K562 (cell line): ENCODE data around the gene NUP205. TPM values are rescaled to one million over a fixed set of nuclear protein-coding genes. Genes with fewer than 3 reads are reported as not detected.

ENCODE experiments used
- ATAC-seq: fragments of 200-7000 bp; cut with Tn5 transposase; 3 replicates; pipeline ENCODE4 v1.9.1; 2020; ENCODE audit warnings: moderate library complexity
- BruUV-seq: library from RNA; stranded (reverse); fragments of 400-500 nt; replicated peaks from 2 replicates; lab custom pipeline; 2021; lab: Mats Ljungman, UMichigan
- CTCF ChIA-PET: fragments of 300-600 bp; formaldehyde crosslinking; extraction: SDS; loops from one replicate; lab custom pipeline; 2021; ENCODE audit warnings: low intra/inter-chr PET ratio; lab: Yijun Ruan, JAX
- POLR2A ChIA-PET: fragments of 300-600, 350-650 bp; sonication (Branson Sonifier 250); formaldehyde crosslinking; extraction: SDS; loops from one replicate; lab custom pipeline; 2021; ENCODE audit warnings: antibody characterized with exemption, inconsistent platforms; lab: Yijun Ruan, JAX
- DNase-seq, 4 experiments: peaks; one replicate each; pipeline versions ENCODE4 v3.0.0 to v3.0.0-alpha.2; 2011 to 2018; ENCODE audit warnings: low spot score in 3 of 4, mixed read lengths in 3 of 4; ENCODE audit errors: extremely low read depth in 1 of 4
- FAIRE-seq: peaks from 2 replicates; lab custom pipeline; 2011; peaks lifted over from hg19 to GRCh38; lab: Jason Lieb, UNC
- H2AFZ ChIP-seq: 2 replicates; pipeline ENCODE4 v1.6.0; 2011; ENCODE audit warnings: low read depth, low read length, control low read depth, inconsistent platforms
- H3K27ac ChIP-seq: fragments of 200-600 bp; 3 replicates; pipeline ENCODE4 v1.8.0; 2011; ENCODE audit warnings: low read depth, mild to moderate bottlenecking, control low read depth, inconsistent platforms, low read length, moderate library complexity, mixed read lengths; ENCODE audit errors: extremely low read depth
- H3K27me3 ChIP-seq, 2 experiments: fragments of 300-600 bp in 1 of 2; 2 replicates in 1 of 2; 3 replicates in 1 of 2; pipeline versions ENCODE4 v1.6.0 to v1.8.0; 2011; ENCODE audit warnings: inconsistent platforms in 2 of 2, low read length in 2 of 2, mild to moderate bottlenecking in 1 of 2, mixed read lengths in 1 of 2, moderate library complexity in 1 of 2; ENCODE audit not compliant: control insufficient read depth in 2 of 2, insufficient read depth in 2 of 2
- H3K36me3 ChIP-seq: fragments of 300-600 bp; 3 replicates; pipeline ENCODE4 v1.8.0; 2011; ENCODE audit warnings: mild to moderate bottlenecking, low read length, inconsistent platforms; ENCODE audit not compliant: control insufficient read depth, insufficient read depth
- H3K4me1 ChIP-seq, 2 experiments: fragments of 200-600 bp in 1 of 2; replicated peaks in 1 of 2; 2 replicates in 1 of 2; 3 replicates in 1 of 2; pipeline versions ENCODE4 v1.5.1 to v1.8.0; 2011; ENCODE audit warnings: inconsistent platforms in 2 of 2, low read length in 2 of 2, mild to moderate bottlenecking in 1 of 2, mixed read lengths in 1 of 2, moderate library complexity in 1 of 2; ENCODE audit not compliant: control insufficient read depth in 2 of 2, insufficient read depth in 2 of 2
- H3K4me2 ChIP-seq: 2 replicates; pipeline ENCODE4 v1.6.1; 2011; ENCODE audit warnings: low read length, control low read depth, inconsistent platforms, mixed read lengths; ENCODE audit not compliant: insufficient read depth
- H3K4me3 ChIP-seq: fragments of 200-600 bp; sonication (generic), shearing (Covaris generic); 2 replicates; pipeline ENCODE4 v1.5.1; 2016; ENCODE audit warnings: control low read depth, inconsistent platforms
- H3K79me2 ChIP-seq: fragments of 200-600 bp; 3 replicates; pipeline ENCODE4 v1.8.0; 2011; ENCODE audit warnings: low read length, inconsistent platforms; ENCODE audit not compliant: control insufficient read depth, insufficient read depth
- H3K9ac ChIP-seq, 2 experiments: 2 replicates each; pipeline versions ENCODE4 v1.6.0 to v1.6.1; 2011; ENCODE audit warnings: low read depth in 2 of 2, low read length in 2 of 2, control low read depth in 1 of 2, inconsistent platforms in 1 of 2, mild to moderate bottlenecking in 1 of 2, mixed read lengths in 1 of 2; ENCODE audit not compliant: insufficient read depth in 1 of 2
- H3K9me1 ChIP-seq: one replicate; pipeline ENCODE4 v1.6.0; 2011; ENCODE audit warnings: inconsistent platforms, mild to moderate bottlenecking, low read length, moderate library complexity; ENCODE audit not compliant: control insufficient read depth, insufficient read depth
- H3K9me3 ChIP-seq: replicated peaks from 2 replicates; pipeline ENCODE4 v1.5.1; 2011; ENCODE audit warnings: low read depth, low read length, inconsistent platforms; ENCODE audit not compliant: control insufficient read depth, insufficient read depth
- H4K20me1 ChIP-seq: replicated peaks from 2 replicates; pipeline ENCODE4 v1.6.1; 2011; ENCODE audit warnings: low read length, inconsistent platforms, mixed read lengths; ENCODE audit not compliant: control insufficient read depth, insufficient read depth
- BCOR ChIP-seq: fragments of 450-650 bp; IDR thresholded peaks from 2 replicates; pipeline ENCODE4 v1.6.1; 2016
- BMI1 ChIP-seq: fragments of 150-350 bp; IDR thresholded peaks from 2 replicates; pipeline ENCODE4 v1.6.1; 2014; ENCODE audit warnings: low read length
- BRD4 ChIP-seq: fragments of 200-600 bp; sonication (generic); IDR thresholded peaks from 2 replicates; pipeline ENCODE4 v1.6.1; 2017; ENCODE audit warnings: inconsistent platforms
- FOXJ2 ChIP-seq: fragments of 200-800 bp; sonication (Bioruptor generic); IDR thresholded peaks from 2 replicates; pipeline ENCODE4 v1.6.1; 2016; ENCODE audit warnings: missing genetic modification characterization, missing compliant biosample characterization
- GABPB2 ChIP-seq: fragments of 250-450 bp; sonication (Bioruptor Pico); conservative IDR thresholded peaks from 2 replicates; pipeline ENCODE4 v1.5.1; 2021; ENCODE audit warnings: mild to moderate bottlenecking
- SLC30A9 ChIP-seq: fragments of 250-450 bp; sonication (Bioruptor Pico); IDR thresholded peaks from 2 replicates; pipeline ENCODE4 v1.8.0; 2022; ENCODE audit warnings: mild to moderate bottlenecking, moderate library complexity
- STAT5A ChIP-seq: IDR thresholded peaks from 2 replicates; pipeline ENCODE4 v1.6.1; 2012; ENCODE audit warnings: low read length, inconsistent platforms, borderline replicate concordance
- TRIM24 ChIP-seq, 2 experiments: fragments of 450-650 bp; IDR thresholded peaks; 2 replicates each; pipeline ENCODE4 v1.6.1; 2016
- YBX1 ChIP-seq: fragments of 450-650 bp; IDR thresholded peaks from 2 replicates; pipeline ENCODE4 v1.7.1; 2016; ENCODE audit warnings: mild to moderate bottlenecking
- ZBTB8A ChIP-seq: fragments of 450-650 bp; IDR thresholded peaks from 2 replicates; pipeline ENCODE4 v1.6.1; 2018; ENCODE audit warnings: mild to moderate bottlenecking, moderate library complexity; ENCODE audit not compliant: partially characterized antibody
- ZKSCAN8 ChIP-seq: fragments of 200-800 bp; sonication (Bioruptor generic); IDR thresholded peaks from 2 replicates; pipeline ENCODE4 v1.6.1; 2016; ENCODE audit warnings: missing genetic modification characterization, missing compliant biosample characterization
- ZNF586 ChIP-seq: fragments of 450-650 bp; formaldehyde crosslinking; conservative IDR thresholded peaks from 2 replicates; pipeline ENCODE4 v1.4.0; 2020; ENCODE audit warnings: mild to moderate bottlenecking, moderate library complexity
- ZNF77 ChIP-seq: fragments of 250-450 bp; sonication (Bioruptor Pico); IDR thresholded peaks from 2 replicates; pipeline ENCODE4 v1.5.0; 2020
- WGBS: fragments of 100-300 bp; shearing (Covaris generic); methylation state at CpG from one replicate; pipeline ENCODE4 v1.1.6; 2016; ENCODE audit warnings: low coverage, mixed read lengths; ENCODE audit not compliant: insufficient coverage; ENCODE audit errors: missing lambda C conversion rate; 5-methylcytosine and 5-hydroxymethylcytosine counted together
- in situ Hi-C: fragments of 300-500 bp; cut with MboI; formaldehyde crosslinking; loops from 4 replicates; pipeline ENCODE4 v1.15.0; 2018; ENCODE audit warnings: inconsistent platforms, mixed read lengths
- intact Hi-C: fragments of 100-400 bp; cut with micrococcal nuclease; formaldehyde crosslinking; loops from 2 replicates; pipeline ENCODE4 v1.14.2; 2022
- polyA plus RNA-seq, 8 experiments: library from polyadenylated mRNA; depleted of rRNA in 4 of 8; stranded (reverse) in 5 of 8; unstranded in 3 of 8; fragments of >200 nt; fragmentation: Nextera tagmentation in 2 of 8; fragmentation: Illumina TruSeq in 1 of 8; extraction: Ambion mirVana in 2 of 8; extraction: Trizol in 1 of 8; gene quantifications; 2 replicates each; pipeline versions ENCODE4 v1.2.1 to v1.2.3, GENCODE V29; 2011 to 2014; ENCODE audit warnings: inconsistent platforms in 1 of 8, missing spikeins in 1 of 8
- total RNA-seq, 7 experiments: library from RNA; depleted of rRNA in 6 of 7; stranded (reverse); fragments of >200 nt in 6 of 7; fragmentation: Illumina TruSeq in 2 of 7; extraction: Trizol in 2 of 7; gene quantifications; 2 replicates each; pipeline versions ENCODE4 v1.2.1 to v1.2.3, GENCODE V29; 2011 to 2021; ENCODE audit warnings: low replicate concordance in 1 of 7

NUP205 gene
- total and polyA plus RNA-seq, 9 of the 15 experiments (the other 6 are each of a cell fraction or from before 2014, with no cell fraction given): 101 to 282 (median 193) TPM

GRCh38 chr7:135690566-135690965 lies 132.8 kb downstream of the NUP205 start:
- no peak overlapping the region for H3K4me3 ChIP-seq
- FAIRE-seq (no peak), ATAC-seq (no peak), DNase-seq (no peak)
- 25% methylated on average over 3 of the region's 3 CpGs for WGBS
- no peak overlapping the region for H2AFZ ChIP-seq
- no peaks in the 10 kb centered on the region for H3K79me2 ChIP-seq
- 0 out of 5 replicates have a peak, but pooled peaks cover 0 to 8% of the 10 kb centered on the region in 2 experiments for H3K27me3 ChIP-seq
- H3K36me3 ChIP-seq: no peaks in the 10 kb centered on the region; the same call in 2 of the 3 replicates
- intact Hi-C loops (no loop called here), in situ Hi-C loops (no loop called here)
- H3K4me2 ChIP-seq: no peak overlapping the region
- no peak overlapping the region for H3K27ac ChIP-seq
- BruUV-seq: no TSS peak
- TF ChIP-seq ZKSCAN8 (CRISPR knock-in tag) (no peak), BRD4 (no peak), FOXJ2 (tag) (no peak), BMI1 (no peak), YBX1 (no peak), STAT5A (no peak), ZBTB8A (no peak), SLC30A9 (no peak), GABPB2 (no peak), ZNF586 (CRISPR knock-in tag) (no peak), BCOR (no peak), ZNF77 (CRISPR knock-in tag) (no peak), TRIM24 (IDR thresholded peaks at IDR 0.05) (no peak)
- no peaks in the 10 kb centered on the region for H3K4me1 ChIP-seq
- POLR2A ChIA-PET: interaction anchor here (0.9 to 1.1 kb wide), 2 partner anchors 11 to 14 kb away, joined by 3 to 4 read pairs; no protein-coding TSS in a partner anchor
- CTCF ChIA-PET: no interaction called here
- no peak overlapping the region for H3K9ac ChIP-seq
- no peaks in the 10 kb centered on the region for H3K9me1 ChIP-seq
- no peaks in the 10 kb centered on the region for H3K9me3 ChIP-seq
- no peaks in the 10 kb centered on the region for H4K20me1 ChIP-seq
